Measurements from ENCODE around the gene SHISAL2B.
"Not testable (repeated sequence)": the region's sequence is repeated elsewhere in the genome, so short reads cannot be mapped to it uniquely, and the experiment has no call there.

Gene SHISAL2B

DNA sequence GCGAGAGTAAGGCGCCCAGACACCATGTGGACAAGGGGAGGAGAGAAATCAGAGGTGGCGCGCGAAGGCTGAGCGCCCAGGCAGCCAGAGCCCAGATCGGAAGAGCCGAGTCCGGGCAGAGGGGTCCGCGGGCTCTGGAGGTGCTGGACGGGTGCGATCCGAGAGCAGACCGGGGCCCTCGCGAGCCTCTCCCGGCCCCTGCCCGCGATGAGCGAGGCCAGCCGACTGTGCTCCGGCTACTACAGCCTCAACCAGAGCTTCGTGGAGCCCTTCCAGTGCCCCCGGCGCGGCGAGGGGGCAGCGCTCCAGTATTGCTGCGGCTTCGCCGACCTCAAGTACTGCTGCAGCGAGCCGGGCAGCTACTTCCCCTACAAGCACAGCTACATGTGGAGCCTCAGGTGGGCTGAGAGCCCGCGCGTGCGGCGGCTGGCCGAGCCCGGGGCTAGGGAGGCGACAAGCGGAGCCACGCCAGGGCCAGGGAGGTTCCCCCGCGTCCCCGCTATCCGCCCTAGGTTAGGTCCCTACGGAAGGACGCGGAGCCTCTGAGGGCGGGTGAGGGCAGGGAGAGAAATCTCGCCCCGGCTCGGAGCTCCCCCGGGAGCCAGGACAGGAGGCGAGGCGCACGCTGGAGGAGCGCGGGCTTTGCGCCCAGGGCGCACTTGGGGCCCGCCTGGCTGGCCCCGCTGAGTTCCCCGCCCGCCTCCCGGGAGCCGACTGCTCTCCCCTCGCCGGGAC is at the start of gene SHISAL2B:
Gene SHISAL2B (plus strand): TSS at position 87 of the 735 bp plus-strand sequence. CDS start 121 bp downstream, at position 208.
- DNase-seq: no peak

DNA sequence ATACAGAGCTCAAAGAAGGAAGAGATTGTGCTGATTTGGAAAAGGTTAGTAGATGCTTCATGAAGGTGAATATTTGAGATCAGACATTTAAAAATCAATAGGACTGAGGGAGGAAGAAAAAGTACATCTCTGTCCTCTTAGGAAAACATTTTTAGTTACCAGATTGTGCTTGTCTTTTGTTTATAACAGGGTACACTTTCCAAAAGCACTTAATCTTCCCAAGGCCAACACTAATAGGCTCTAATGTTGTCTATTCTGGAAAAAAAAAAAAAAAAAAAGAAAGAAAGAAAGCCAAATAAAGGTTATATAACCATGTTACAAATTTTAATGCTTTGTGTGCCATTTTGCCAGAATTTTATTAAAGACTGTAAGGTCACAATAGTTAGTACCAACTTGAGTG is 45.5 kb upstream of the SHISAL2B start:
- no peak for DNase-seq

DNA sequence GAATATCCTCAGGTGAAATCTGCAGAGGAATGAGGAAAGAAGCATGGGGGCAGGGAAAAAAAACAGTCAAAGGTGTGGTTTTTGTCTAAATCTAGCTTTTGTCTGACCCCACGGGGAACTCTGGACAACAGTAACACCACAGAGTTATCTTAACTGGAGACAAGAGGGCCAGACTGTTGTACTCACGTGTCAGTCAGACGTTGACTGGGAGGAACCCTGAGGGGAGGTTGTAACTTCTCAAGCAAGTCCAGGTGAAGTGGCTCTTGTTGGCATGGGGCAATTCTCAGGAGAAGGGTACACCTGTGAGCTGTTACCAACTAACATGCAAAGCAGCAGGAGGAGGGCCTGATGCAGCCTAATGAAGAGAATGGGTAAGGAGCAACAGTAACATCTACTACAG is 44.1 kb upstream of the SHISAL2B start:
- DNase-seq: no peak

DNA sequence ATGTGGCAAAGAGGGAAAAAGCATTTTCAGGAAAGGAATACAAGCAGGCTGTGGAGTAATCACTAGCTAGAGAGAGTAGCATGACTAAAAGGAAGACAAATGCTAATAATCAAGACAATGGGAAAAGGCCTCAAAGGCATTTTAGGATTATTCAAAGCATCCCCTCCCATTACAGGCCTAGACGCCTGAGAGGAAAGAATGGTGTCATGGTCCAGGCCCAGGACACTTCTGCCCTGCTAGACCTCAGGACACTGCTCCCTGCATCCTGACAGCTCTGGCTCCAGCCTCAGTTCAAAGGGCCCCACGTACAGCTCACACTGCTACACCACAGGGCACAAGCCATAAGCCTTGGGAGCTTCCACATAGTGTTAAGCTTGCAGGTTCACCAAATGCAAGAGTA is 40.8 kb upstream of the SHISAL2B start:
- DNase-seq: no peak

DNA sequence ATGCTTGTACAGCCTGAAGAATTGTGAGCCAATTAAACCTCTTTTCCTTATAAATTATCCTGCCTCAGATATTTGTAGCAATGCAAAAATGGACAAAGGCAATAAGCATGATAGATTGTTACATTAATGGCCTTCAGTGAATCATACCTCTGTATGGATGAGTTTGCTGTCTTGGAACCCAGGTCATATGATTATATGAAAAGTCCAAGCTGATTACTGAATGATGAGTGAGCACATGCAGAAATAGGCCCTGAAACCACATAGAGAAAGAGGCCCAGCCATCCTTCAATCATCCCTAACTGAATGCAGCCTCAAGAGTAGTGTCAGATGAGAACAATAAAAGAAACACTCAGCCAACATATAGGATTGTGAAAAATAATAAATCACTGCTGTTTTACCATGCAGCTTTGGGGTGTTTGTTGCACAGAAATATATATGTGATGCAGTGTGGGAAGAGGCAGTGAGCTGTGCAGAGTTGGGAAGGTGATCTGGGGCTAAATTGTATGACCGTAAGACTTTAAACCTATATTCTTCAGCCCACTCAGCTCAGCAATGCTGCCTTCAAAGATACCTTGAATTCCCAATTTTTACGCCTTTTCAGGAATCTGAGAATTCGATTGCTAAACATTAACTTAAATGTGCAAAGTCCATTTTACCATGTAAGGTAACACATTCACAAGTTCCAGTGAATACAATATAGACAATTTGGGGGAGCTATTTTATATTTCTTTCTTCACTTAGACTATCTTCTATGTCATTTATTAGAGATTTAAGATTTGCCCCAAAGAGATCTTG is 36.3 kb upstream of the SHISAL2B start:
- DNase-seq: no peak

DNA sequence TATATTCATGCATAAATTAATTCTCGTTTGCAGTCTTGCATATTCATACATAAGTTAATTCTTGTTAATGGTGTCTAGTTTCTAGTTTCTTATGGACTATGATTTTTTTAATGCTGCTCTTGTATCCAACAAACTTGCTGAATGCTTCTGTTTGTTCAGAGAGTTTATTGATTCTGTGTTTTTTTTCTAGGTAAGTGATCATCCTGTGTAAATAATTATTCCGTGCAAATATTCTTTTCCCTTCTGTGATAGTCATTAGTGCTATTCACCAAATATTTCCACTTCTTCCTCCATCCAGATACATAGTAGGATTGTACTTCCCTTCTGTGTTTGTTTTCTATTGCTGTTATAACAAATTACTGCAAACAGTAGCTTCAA is 35.8 kb upstream of the SHISAL2B start:
- DNase-seq: no peak

DNA sequence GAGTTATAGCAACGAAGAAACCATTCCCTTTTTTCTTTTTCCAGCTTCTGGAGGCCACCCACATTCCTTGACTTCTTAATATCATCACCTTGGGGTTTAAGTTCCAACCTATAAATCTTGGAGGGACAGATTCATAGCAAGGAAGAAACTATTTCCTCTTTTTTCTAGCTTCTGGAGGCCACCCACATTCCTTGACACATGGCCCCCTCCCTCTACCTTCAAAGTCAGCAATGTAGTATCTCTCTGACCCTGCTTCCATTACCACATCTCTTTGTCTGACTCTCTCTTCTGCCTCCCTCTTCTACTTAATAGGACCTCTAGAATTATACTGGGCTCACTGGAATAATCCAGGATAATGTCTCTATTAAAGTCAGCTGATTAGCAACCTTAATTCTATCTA is 34.7 kb upstream of the SHISAL2B start:
- DNase-seq: no peak

DNA sequence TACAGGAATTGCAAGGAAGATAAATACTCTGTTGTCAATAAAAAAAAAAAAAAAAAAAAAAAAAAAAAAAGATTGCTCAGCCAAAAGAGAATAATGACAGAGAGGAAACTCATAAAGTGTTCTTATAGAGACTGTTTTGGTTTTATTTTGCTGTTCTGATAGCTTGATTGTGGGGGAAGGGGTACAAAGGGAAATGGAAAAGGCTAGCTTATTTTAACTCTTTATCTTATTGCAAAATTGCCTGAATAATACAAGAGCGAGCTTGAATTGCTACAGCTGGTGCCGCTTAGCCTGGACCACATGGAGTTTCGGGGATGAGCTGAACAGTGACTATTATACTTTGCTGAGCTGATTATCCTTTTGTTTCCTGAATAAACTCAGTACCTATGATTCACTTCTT is 31.0 kb upstream of the SHISAL2B start:
- DNase-seq: no peak

DNA sequence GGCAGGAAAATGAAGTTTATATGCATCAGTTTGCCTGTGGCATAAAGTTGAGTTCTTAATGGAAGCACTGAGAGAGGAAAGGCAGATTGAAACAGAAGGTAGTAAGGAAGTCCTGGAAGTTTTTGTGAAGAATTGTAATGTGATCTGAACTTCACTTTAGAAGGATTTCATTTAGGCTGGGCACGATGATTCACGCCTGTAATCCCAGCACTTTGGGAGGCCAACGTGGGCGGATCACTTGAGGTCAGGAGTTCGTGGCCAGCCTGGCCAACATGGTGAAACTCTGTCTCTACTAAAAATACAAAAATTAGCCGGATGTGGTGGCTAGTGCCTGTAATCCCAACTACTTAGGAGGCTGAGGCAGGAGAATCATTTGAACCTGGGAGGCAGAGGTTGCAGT is 27.1 kb upstream of the SHISAL2B start:
- DNase-seq: not testable (repeated sequence)

DNA sequence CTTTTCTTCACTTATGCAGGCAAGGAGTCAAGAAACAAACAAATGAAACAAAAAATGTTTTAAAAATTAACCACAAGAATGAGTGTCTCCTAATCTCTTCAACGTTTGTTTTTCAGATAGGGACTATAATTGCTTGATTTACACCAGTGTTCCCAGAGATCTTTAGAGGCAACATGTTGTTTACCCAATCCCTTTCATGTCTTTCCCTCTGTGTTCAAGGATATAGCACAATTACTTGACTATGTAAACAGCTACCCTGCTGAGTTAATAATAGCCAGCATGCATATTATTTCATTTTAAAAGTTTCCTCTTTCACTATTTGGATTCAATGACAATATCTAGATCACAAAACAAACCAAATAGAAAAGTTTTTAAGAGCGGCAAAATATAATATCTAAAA is 25.1 kb upstream of the SHISAL2B start:
- DNase-seq: no peak

DNA sequence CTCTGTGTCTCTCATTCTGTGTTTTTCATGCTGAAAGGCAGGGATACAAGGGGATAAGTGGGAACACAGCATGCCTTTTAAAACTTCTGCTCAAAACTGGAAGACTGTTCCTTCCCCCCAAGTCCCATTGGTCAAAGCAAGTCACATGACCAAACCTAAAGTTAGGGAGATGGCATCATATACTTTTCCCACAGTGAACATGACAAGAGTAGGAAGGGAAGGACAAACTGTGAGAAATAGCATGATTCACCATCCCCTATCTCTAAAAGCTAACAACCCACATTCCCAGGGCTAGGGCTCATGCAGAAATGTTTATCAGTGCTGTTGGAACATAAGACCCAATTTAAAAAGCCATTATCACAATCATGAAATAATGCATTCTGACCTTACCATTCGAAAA is 24.2 kb upstream of the SHISAL2B start:
- DNase-seq: no peak

DNA sequence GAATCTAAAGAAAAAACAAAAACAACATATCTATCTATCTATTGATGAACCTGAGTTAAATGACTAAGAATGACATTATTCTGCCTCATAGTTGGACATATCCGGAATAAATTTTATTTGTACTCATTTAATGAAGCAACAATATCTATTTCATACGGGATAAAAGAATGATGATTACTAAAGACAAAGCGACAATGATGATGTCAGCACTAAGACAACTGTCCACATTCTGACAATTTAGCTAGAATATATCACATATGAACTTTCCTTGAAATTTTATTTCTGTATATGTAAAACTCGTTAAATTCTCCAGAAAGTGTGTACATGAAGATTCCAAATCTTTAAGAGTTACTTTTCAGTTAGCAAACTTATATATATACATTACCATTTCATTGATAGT is 23.2 kb upstream of the SHISAL2B start:
- no peak for DNase-seq

DNA sequence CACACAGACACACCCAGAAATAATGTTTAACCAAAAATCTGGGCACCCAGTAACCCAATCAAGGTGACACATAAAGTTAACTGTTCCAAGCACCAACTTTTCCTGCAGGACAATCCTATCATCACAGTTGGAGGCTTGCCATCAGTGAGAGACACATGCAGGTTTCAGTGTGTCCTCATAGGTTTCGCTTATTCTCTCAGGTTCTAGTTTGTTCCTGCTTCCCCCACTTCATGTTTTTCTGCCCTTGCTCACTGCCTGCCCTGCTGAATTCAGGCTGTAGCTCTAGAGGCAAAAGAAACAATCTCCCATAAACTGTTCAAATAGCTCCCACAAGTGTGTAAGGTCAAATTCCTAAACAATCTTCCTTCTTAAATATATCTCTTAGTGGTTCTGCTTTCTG is 20.0 kb upstream of the SHISAL2B start:
- DNase-seq: no peak

DNA sequence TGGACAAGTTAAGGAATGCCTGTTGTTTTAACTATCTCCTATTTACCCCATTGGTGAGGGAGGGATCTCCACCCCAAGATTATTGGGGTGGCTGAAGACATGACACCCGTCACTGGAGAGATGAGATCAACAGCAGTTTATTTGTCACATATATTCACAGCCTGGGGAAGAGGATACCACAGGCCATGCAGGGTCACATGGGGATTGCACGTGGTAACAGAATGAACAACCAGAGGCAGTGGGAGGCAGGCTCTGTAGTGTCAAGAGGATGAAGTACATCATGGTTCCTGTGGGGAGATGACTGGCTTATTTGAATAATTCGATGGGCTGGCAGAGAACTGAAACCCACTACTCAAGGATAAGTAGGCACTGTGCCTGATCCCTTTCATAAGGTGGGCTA is 18.6 kb upstream of the SHISAL2B start:
- DNase-seq: no peak

DNA sequence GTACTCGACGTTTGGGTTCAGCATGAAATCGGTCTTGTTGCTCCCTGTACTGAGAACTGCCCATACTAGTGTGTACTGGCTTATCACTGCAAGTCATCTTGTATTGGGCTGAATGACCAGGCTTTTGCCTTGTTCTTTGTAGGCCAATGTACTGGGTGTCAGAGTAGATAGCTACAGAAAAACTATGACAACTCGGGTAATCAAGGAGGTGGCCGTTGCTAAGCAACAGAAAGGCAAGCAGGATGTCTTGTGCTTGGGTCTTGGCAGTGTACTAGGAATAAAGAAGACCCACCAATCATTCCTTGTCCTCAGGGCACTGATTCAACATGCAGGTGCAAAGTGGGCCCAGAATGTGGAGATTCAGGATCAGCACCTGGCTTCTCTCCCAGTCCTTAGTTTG is 11.9 kb upstream of the SHISAL2B start:
- DNase-seq: no peak

DNA sequence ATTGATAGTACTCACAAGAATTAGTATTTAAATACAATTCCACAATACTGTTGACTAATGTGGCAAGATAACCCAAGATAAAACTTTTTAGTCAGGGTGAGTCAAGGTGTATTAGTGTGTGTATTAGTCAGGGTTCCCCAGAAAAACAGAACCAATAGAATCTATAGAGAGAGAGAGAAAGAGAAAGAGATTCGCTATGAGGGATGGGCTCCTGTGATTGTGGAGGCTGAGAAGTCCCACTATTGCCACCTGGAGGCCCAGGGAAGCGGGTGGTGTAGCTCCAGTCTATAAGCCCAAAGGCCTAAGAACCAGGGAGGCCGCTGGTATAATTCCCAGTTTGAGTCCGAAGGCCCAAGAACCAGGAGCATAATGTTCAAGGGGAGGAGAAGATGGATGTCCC is 10.0 kb upstream of the SHISAL2B start:
- no peak for DNase-seq

DNA sequence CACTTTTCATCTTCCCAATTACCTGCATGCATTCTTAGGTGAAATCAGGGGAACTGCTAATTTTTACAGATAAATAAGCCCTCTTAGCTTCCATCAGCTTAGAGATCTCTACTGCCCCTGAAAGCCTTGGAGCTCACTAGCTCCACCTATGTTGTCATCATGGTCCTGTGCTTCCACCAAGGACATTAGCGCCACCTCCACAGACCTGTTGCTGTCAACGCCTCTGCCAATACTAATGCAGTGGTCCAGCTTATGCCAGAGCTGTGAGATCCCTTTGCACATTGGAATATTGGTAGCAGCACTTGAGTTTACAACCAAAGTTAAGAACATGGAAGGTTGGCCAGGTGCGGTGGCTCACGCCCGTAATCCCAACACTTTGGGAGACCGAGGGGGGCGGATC is 7.7 kb upstream of the SHISAL2B start:
- no peak for DNase-seq

DNA sequence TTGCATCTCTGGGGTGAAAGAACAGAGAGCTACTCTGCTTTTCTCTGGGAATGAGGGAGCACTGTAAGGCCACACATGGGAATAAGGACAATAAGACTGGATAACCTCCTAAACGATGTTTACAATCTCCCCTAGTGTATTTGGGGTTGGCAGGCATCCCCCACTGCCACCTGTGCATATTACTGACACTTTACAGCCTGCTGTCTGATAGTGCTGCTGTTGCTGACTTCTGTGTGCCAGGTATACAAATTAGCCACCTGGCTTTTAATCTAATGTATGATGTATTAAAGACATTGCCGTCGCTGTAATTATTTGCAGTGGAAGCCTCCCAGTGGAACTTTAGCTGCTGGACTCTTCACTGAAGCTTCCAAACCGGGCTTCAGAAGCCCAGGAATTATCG is 4.4 kb upstream of the SHISAL2B start:
- no peak for DNase-seq

DNA sequence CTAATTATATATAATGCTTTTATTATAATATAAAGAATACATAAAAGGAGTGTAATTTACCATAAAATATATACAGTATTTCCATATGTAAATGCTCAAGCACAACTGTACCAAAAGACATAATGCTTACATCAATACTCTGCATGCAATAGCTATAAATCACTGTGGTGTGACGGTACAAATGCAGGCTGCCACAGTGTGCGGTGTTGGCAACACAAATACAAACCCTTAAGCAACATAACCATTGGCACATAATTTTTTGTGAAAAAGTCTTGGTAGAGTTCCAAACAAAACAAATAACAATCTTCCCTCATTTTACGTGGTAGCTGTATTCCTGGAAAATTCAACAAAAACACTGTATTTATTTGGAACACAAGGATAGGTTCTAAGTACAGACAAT is 1.9 kb upstream of the SHISAL2B start:
- DNase-seq: no peak

DNA sequence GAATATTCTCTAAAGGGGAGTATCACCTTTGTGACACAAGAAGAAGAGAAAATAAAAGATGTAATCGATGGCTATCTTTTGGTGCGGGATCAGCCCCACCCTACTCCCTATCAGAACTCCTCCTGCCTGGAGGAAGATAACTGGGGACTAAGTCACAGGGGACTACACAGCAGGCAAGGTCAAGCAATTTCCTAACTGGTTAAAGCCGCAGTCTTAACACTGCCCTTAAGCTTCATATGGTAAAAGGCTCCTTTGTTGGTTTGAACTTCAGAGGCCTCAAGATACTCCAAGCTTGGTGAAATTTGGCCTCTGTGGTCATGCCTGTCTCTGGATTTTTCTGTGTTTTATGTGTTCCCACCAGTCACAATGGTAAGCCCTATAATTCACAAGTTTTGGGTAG is 1.3 kb upstream of the SHISAL2B start:
- no peak for DNase-seq

DNA sequence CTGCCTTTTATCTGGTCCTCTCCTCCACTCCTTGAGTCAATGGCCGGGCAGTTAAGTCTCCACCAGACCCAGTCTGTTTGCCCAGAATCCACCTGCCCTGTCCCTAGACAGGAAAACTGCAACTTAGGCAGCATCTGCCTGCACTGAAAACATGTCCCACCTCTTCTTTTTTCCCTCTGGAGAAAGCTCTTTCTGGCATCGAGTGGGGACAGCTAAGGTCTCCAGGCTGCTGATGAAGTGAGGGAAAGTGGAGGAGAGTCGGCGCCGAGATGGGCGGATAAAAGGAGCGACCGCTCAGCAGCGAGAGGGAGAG is 243 bp upstream of the SHISAL2B start:
- DNase-seq: no peak

DNA sequence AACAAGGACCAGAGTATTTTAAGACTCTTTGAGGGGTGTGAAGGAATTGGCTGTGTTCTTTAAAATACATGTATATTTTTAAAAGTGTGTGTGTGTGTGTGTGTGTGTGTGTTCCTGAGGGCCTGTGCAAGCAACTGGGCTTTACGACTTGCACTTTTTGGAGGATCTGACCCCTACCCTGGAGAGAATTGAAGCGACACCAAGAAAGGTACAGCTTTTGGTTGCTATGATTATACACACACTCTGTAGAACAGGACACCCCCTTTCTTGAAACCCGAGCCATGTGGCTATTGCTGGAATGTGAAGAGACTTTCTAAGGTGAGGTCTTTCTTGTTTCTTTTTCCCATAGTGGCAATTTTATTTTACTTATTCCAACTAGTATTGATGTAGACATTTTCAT is 988 bp downstream of the SHISAL2B start:
- no peak for DNase-seq

DNA sequence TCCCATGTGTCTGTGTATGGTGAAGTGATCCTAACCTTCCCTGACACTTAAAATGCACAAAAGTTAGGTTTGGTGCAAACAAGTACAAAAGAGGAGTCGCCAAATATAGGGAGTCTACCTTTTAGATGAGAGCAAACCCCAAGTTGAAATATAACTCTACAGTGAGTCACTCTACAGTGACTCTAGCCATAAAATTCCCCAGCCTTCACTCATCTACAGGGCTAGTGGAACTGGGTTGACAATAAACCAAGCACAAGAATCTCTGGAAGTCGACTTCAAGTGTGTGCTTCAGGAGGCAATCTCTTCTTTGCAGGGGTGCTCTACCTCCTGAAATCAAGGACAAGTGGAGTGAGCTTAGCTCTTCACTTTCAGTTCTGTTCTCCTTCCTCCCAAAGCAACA is 3.3 kb downstream of the SHISAL2B start:
- DNase-seq: no peak

DNA sequence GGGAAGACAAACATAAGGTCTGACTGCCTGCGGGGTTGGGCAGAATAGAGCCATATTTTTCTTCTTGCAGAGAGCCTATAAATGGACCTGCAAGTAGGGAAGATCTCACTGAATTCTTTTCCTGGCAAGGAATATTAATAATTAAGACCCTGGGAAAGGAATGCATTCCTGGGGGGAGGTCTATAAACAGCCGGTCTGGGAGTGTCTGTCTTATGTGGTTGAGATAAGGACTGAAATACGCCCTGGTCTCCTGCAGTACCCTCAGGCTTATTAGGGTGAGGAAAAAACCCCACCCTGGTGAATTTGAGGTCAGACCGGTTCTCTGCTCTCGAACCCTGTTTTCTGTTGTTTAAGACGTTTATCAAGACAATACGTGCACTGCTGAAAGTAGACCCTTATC is 6.1 kb downstream of the SHISAL2B start:
- not testable (repeated sequence) for DNase-seq

DNA sequence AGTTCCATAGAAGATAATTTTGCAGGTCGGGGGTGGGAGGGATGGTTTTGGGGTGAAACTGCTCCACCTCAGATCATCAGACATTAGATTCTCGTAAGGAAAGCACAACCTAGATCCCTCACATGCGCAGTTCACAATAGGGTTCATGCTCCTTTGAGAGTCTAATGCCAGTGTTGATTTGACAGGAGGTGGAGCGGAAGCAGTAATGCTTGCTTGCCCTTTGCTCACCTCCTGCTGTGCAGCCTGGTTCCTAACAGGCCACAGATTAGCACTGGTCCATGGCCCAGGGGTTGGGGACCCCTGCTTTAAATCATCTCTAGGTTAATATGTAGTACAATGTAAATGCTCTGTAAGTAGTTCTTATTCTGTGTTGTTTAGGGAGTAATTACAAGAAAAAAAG is 10.5 kb downstream of the SHISAL2B start:
- no peak for DNase-seq

All from stimulated activated CD4-positive, alpha-beta T cell treated with anti-CD3 and anti-CD28 coated beads, Interleukin-2, amount 100 ng/mL, for 48 hours (primary cell).